Suprapubic skin (tissue), 4 donors: ENCODE measurements around the gene BCAS4.
"Not testable (repeated sequence)": the region's sequence is repeated elsewhere in the genome, so short reads cannot be mapped to it uniquely, and the experiment has no call there.

ENCODE experiments used
- CTCF ChIP-seq, 2 donors: fragments of 200-600 bp in 1 of 2; fragments of 450-650 bp in 1 of 2; sonication (generic) in 1 of 2; IDR thresholded peaks; one replicate each; pipeline ENCODE4 v1.5.1; 2016 to 2019; ENCODE audit warnings: antibody characterized with exemption in 2 of 2, mild to moderate bottlenecking in 1 of 2, moderate library complexity in 1 of 2
- EP300 ChIP-seq: sonication (generic); formaldehyde crosslinking; IDR thresholded peaks from one replicate; pipeline ENCODE4 v1.6.1; 2017; ENCODE audit warnings: antibody characterized with exemption
- POLR2AphosphoS5 ChIP-seq, 3 donors: sonication (generic); formaldehyde crosslinking; IDR thresholded peaks; one replicate each; pipeline ENCODE4 v1.6.1; 2017; ENCODE audit warnings: antibody characterized with exemption in 3 of 3

GRCh38 chr20:50763550-50764458 lies 31.1 kb upstream of the BCAS4 start:
- not testable (repeated sequence) for TF ChIP-seq CTCF (IDR thresholded peaks at IDR 0.05); EP300; POLR2AphosphoS5 (IDR thresholded peaks at IDR 0.05)
